ENCODE results near the gene MDH1B. TPM values are rescaled to one million over a fixed set of nuclear protein-coding genes. Genes with fewer than 3 reads are reported as not detected.

The MDH1B gene
- total RNA-seq, 1 donor from 2014 or later, result 0.25 TPM

DNA sequence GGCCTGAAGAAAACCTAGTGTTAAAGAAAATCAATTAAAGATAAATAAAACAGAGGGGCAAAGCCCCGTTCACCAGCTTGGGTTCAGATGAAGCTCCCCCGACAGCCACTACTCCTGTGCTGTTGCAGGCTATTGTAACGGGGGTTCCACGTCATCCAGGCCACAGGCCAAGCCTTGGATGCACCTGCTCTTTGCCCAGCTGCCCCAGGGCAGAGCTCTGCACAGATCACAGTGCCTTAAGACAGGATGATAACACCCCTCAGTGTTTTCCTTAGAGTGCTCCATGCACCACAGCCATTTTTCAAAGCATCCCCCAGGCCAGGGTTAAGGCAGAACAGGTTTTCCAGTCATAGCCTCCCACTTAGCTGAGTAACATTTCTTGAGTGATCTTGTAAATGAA, 32.2 kb upstream of the MDH1B start:
- no peaks in the 10 kb centered on the region for H3K9me3 Mint-ChIP-seq
- H3K4me3 Mint-ChIP-seq (ENCODE audit: low read depth), result no peak overlapping the region
- H3K36me3 Mint-ChIP-seq (ENCODE audit: low read depth), result peaks cover 4% of the 10 kb centered on the region
- H3K27ac Mint-ChIP-seq, result no peak overlapping the region
- peaks cover 20% of the 10 kb centered on the region for H3K4me1 Mint-ChIP-seq (ENCODE audit: low read depth)
- no peaks in the 10 kb centered on the region for H3K27me3 Mint-ChIP-seq (ENCODE audit: low read depth)
- intact Hi-C loops (cut with micrococcal nuclease), result loop anchor here (10.0 kb wide), 1 partner anchor 367 kb away; the partner anchor contains the start of gene KLF7
- DNase-seq (ENCODE audit: low spot score), result no peak

DNA sequence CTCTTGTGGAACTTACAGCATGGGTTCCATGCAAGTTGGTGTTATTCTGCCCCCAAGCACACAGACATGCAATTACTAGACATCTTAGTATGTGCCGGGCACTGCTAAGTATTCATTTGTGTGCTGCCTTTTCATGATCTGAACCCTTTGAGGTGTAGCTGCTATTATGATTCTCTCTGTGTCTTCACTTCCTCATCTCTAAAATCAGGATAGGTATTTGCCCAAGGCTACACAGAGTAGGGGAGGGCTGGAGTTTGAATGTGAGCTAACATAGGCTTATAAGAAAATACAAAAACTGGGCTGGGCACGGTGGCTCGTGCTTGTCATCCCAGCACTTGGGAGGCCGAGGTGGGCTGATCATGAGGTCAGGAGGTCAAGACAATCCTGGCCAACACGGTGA, 27.5 kb upstream of the MDH1B start:
- intact Hi-C loops (cut with micrococcal nuclease), result loop anchor here (10.0 kb wide), 1 partner anchor 372 kb away; the partner anchor contains the start of gene KLF7
- Mint-ChIP-seq H3K4me3 (ENCODE audit: low read depth) (no peak overlapping the region), H3K27ac (no peak overlapping the region), H3K27me3 (ENCODE audit: low read depth) (no peaks in the 10 kb centered on the region), H3K4me1 (ENCODE audit: low read depth) (peaks cover 2% of the 10 kb centered on the region), H3K9me3 (no peaks in the 10 kb centered on the region), H3K36me3 (ENCODE audit: low read depth) (peaks cover 45% of the 10 kb centered on the region)
- no peak for DNase-seq (ENCODE audit: low spot score)

DNA sequence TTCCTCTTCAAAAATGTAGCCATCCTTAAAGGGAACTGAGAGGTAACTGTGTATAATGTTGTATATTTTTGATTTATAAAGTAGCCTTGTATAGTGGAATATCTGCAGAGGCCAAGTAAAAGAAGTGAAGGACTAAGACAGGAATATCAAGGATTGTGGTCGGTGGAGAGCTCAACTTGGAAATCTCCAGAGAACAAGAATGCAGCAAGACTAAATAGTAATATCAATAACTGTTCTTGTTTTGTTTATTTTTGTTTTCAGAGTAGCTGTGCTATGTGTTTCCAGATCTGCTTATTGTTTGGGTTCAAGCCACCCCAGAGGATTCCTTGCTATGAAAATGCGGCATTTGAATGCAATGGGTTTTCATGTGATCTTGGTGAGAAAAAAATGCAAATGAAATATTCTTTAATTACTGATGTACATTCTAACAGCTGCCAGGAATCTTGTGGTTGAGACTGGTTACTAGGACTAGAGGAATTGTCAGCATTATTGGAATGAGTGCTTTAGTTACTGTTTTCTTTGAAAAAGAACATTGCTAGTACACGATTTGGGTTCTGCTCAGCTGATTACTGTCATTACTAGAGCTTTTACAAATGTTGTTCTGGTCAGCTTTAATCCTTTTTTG, 25.3 kb upstream of the MDH1B start:
- Mint-ChIP-seq H3K27ac (no peak overlapping the region), H3K36me3 (ENCODE audit: low read depth) (peaks cover 61% of the 10 kb centered on the region), H3K9me3 (no peaks in the 10 kb centered on the region), H3K4me1 (ENCODE audit: low read depth) (peaks cover 2% of the 10 kb centered on the region), H3K4me3 (ENCODE audit: low read depth) (no peak overlapping the region), H3K27me3 (ENCODE audit: low read depth) (no peaks in the 10 kb centered on the region)
- intact Hi-C loops (cut with micrococcal nuclease), result loop anchor here (10.0 kb wide), 1 partner anchor 374 kb away; the partner anchor contains the start of gene KLF7
- DNase-seq (ENCODE audit: low spot score), result no peak

- H3K4me1 Mint-ChIP-seq (ENCODE audit: low read depth), result peaks cover 12% of the 10 kb centered on the region
- H3K9me3 Mint-ChIP-seq, result peaks cover 12% of the 10 kb centered on the region
- H3K4me3 Mint-ChIP-seq (ENCODE audit: low read depth), result no peak overlapping the region
- no peaks in the 10 kb centered on the region for H3K27me3 Mint-ChIP-seq (ENCODE audit: low read depth)
- H3K36me3 Mint-ChIP-seq (ENCODE audit: low read depth), result peaks cover 81% of the 10 kb centered on the region
- no peak for DNase-seq (ENCODE audit: low spot score)
- H3K27ac Mint-ChIP-seq, result no peak overlapping the region
- intact Hi-C loops (cut with micrococcal nuclease), result no loop called here
Measured at GRCh38 chr2:206784559-206785353, 19.6 kb upstream of the MDH1B start.

- H3K27ac Mint-ChIP-seq, result no peak overlapping the region
Measured at GRCh38 chr2:206783718-206784117, 18.6 kb upstream of the MDH1B start.

GRCh38 chr2:206780671-206781070, 15.5 kb upstream of the MDH1B start:
- peaks cover 17% of the 10 kb centered on the region for H3K4me1 Mint-ChIP-seq (ENCODE audit: low read depth)
- intact Hi-C loops (cut with micrococcal nuclease), result loop anchor here (2.0 kb wide), 1 partner anchor 86 kb away; no protein-coding TSS in a partner anchor
- H3K27ac Mint-ChIP-seq, result no peak overlapping the region

More at GRCh38 chr2:206783718-206784117, 18.6 kb upstream of the MDH1B start:
- Mint-ChIP-seq H3K4me3 (ENCODE audit: low read depth) (no peak overlapping the region), H3K9me3 (peaks cover 20% of the 10 kb centered on the region), H3K27me3 (ENCODE audit: low read depth) (no peaks in the 10 kb centered on the region), H3K4me1 (ENCODE audit: low read depth) (peaks cover 12% of the 10 kb centered on the region), H3K36me3 (ENCODE audit: low read depth) (peaks cover 81% of the 10 kb centered on the region)
- DNase-seq (ENCODE audit: low spot score), result no peak
- intact Hi-C loops (cut with micrococcal nuclease), result no loop called here

GRCh38 chr2:206776432-206776831, 11.3 kb upstream of the MDH1B start:
- DNase-seq (ENCODE audit: low spot score), result no peak
- Mint-ChIP-seq H3K27ac (no peak overlapping the region), H3K27me3 (ENCODE audit: low read depth) (no peaks in the 10 kb centered on the region), H3K4me1 (ENCODE audit: low read depth) (peaks cover 12% of the 10 kb centered on the region), H3K36me3 (ENCODE audit: low read depth) (peaks cover 94% of the 10 kb centered on the region), H3K9me3 (peaks cover 41% of the 10 kb centered on the region), H3K4me3 (ENCODE audit: low read depth) (no peak overlapping the region)
- intact Hi-C loops (cut with micrococcal nuclease), result no loop called here

More at GRCh38 chr2:206780671-206781070, 15.5 kb upstream of the MDH1B start:
- Mint-ChIP-seq H3K36me3 (ENCODE audit: low read depth) (peaks cover 92% of the 10 kb centered on the region), H3K27me3 (ENCODE audit: low read depth) (no peaks in the 10 kb centered on the region), H3K4me3 (ENCODE audit: low read depth) (no peak overlapping the region), H3K9me3 (peaks cover 39% of the 10 kb centered on the region)
- DNase-seq (ENCODE audit: low spot score), result no peak

GRCh38 chr2:206774871-206775270, 9.7 kb upstream of the MDH1B start:
- no peak overlapping the region for H3K4me3 Mint-ChIP-seq (ENCODE audit: low read depth)
- H3K27me3 Mint-ChIP-seq (ENCODE audit: low read depth), result no peaks in the 10 kb centered on the region
- H3K36me3 Mint-ChIP-seq (ENCODE audit: low read depth), result peaks cover 93% of the 10 kb centered on the region
- intact Hi-C loops (cut with micrococcal nuclease), result no loop called here
- no peak for DNase-seq (ENCODE audit: low spot score)
- H3K27ac Mint-ChIP-seq, result no peak overlapping the region
- peaks cover 14% of the 10 kb centered on the region for H3K4me1 Mint-ChIP-seq (ENCODE audit: low read depth)
- H3K9me3 Mint-ChIP-seq, result peaks cover 30% of the 10 kb centered on the region

DNA sequence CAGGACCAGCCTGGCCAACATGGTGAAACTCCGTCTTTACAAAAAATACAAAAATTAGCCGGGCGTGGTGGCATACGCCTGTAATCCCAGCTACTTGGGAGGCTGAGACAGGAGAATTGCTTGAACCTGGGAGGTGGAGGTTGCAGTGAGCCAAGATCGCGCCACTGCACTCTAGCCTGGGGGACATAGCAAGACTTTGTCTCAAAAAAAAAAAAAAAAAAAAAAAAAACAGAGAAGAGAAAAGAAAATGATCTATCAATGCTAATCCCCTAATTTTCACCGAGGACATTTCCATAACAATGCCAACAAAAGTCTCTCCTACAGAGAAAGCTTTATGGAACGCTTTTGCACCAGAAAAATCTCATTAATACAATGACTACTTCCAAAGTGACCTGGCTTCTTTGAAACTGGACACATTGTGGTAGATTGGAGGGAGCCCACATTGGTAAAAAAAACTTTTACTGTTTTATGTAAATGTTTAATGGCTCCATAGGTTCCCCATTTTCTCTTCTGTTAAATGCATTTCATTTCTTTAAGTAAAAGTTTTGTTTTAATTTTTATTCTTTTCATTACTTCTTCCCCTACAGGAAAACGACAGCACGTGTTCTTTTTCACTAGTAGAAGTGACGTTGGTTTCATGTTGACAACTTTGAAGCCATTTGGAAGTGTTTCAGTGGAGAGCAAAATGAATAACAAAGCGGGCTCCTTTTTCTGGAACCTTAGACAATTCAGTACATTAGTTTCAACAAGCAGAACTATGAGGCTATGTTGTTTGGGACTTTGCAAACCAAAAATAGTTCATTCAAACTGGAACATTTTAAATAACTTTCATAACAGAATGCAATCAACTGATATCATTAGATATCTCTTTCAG, 1.2 kb upstream of the MDH1B start:
- H3K36me3 Mint-ChIP-seq (ENCODE audit: low read depth), result peaks cover 34% of the 10 kb centered on the region
- H3K9me3 Mint-ChIP-seq, result no peaks in the 10 kb centered on the region
- intact Hi-C loops (cut with micrococcal nuclease), result loop anchor here (10.0 kb wide), 3 partner anchors 399 to 1489 kb away; partner anchors contain the start of genes IDH1, INO80D and KLF7
- peak overlapping the region; percentile 97 for H3K27ac Mint-ChIP-seq
- peaks cover 3% of the 10 kb centered on the region for H3K27me3 Mint-ChIP-seq (ENCODE audit: low read depth)
- peak overlapping the region; percentile 94 for H3K4me3 Mint-ChIP-seq (ENCODE audit: low read depth)
- peaks cover 29% of the 10 kb centered on the region for H3K4me1 Mint-ChIP-seq (ENCODE audit: low read depth)
- DNase-seq (ENCODE audit: low spot score), result no peak

DNA sequence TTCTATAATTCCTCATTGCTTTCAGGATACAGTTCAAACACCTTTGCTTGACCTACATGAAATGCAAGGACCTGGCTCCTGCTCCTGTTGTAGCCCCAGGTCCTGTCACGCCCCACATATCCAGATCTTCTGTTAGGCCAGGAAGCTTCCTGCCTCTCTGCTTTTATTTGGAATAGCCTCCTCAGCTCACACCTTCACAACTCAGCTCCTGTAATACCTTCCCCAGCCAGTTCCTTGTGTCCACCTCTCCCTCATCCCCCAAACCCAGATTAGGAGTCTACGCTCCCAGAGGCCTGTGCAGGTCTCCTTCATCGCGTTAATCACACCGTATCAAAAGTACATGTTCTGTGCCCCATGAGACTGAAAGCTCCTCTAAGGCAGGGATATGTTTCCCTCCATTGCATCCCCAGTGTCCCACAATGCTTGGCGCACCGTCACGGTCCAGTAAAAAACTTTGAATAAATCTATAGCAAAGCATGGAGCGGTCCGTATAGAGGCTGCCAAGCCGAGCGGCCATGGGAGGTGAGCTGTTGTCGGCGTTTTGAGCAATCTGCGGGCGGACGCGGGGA, 371 bp downstream of the MDH1B start:
- no peak for DNase-seq (ENCODE audit: low spot score)
- intact Hi-C loops (cut with micrococcal nuclease), result loop anchor here (1.0 to 10.0 kb wide), 5 partner anchors 400 to 1490 kb away; partner anchors contain the start of genes CREB1, IDH1, INO80D and KLF7
- H3K9me3 Mint-ChIP-seq, result no peaks in the 10 kb centered on the region
- peak overlapping the region; percentile 94 for H3K4me3 Mint-ChIP-seq (ENCODE audit: low read depth)
- H3K27me3 Mint-ChIP-seq (ENCODE audit: low read depth), result peaks cover 3% of the 10 kb centered on the region
- peaks cover 27% of the 10 kb centered on the region for H3K4me1 Mint-ChIP-seq (ENCODE audit: low read depth)
- H3K36me3 Mint-ChIP-seq (ENCODE audit: low read depth), result peaks cover 21% of the 10 kb centered on the region
- peak overlapping the region; percentile 97 for H3K27ac Mint-ChIP-seq

GRCh38 chr2:206756816-206757215, 8.3 kb downstream of the MDH1B start:
- H3K9me3 Mint-ChIP-seq, result no peaks in the 10 kb centered on the region
- H3K4me3 Mint-ChIP-seq (ENCODE audit: low read depth), result no peak overlapping the region
- H3K27me3 Mint-ChIP-seq (ENCODE audit: low read depth), result peaks cover 13% of the 10 kb centered on the region
- no peak overlapping the region for H3K27ac Mint-ChIP-seq
- intact Hi-C loops (cut with micrococcal nuclease), result no loop called here
- H3K4me1 Mint-ChIP-seq (ENCODE audit: low read depth), result no peaks in the 10 kb centered on the region
- DNase-seq (ENCODE audit: low spot score), result no peak
- no peaks in the 10 kb centered on the region for H3K36me3 Mint-ChIP-seq (ENCODE audit: low read depth)

DNA sequence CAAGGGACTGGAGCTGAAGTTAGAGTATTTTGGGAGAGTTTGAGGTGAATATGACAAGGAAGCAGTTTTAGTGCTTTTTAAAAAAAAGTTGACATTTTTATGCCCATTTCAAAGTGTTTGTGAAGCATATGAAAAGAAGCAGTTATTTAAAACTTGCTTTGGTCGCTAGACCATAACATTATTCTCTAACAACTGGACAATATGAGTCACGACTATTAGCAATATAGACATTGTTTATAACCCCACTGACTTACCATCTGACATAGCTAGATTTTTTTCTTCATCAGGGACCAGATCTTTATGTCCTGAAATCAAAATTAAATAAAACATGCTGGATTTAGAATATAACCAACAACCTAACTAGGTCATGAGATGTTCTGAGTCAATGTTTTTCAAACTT, 24.3 kb downstream of the MDH1B start:
- H3K4me3 Mint-ChIP-seq (ENCODE audit: low read depth), result no peak overlapping the region
- no peaks in the 10 kb centered on the region for H3K4me1 Mint-ChIP-seq (ENCODE audit: low read depth)
- DNase-seq (ENCODE audit: low spot score), result no peak
- H3K27me3 Mint-ChIP-seq (ENCODE audit: low read depth), result no peaks in the 10 kb centered on the region
- H3K9me3 Mint-ChIP-seq, result no peaks in the 10 kb centered on the region
- intact Hi-C loops (cut with micrococcal nuclease), result no loop called here
- no peak overlapping the region for H3K27ac Mint-ChIP-seq
- H3K36me3 Mint-ChIP-seq (ENCODE audit: low read depth), result no peaks in the 10 kb centered on the region
